CD4-positive, alpha-beta memory T cell (primary cell): ENCODE data around the gene DLGAP4. TPM values are rescaled to one million over a fixed set of nuclear protein-coding genes. Genes with fewer than 3 reads are reported as not detected.

ENCODE experiments used
- CTCF ChIA-PET: fragments of 350-600 bp; sonication (Branson Sonifier 250); formaldehyde crosslinking; loops from one replicate; lab custom pipeline; 2021; ENCODE audit warnings: inconsistent platforms; ENCODE audit not compliant: partially characterized antibody; lab: Charles Lee
- POLR2A ChIA-PET: fragments of 350-600 bp; sonication (Branson Sonifier 250); formaldehyde crosslinking; loops from one replicate; lab custom pipeline; 2021; ENCODE audit not compliant: partially characterized antibody; lab: Charles Lee
- DNase-seq, 5 donors: peaks; one replicate each; pipeline versions ENCODE4 v3.0.0 to v3.0.0-alpha.2; 2020 to 2022; ENCODE audit warnings: mixed read lengths in 1 of 5
- H3K27ac ChIP-seq: one replicate; pipeline ENCODE4 v1.7.0; 2013; ENCODE audit warnings: low read depth, low read length
- H3K27me3 ChIP-seq: 2 replicates; pipeline ENCODE4 v1.7.0; 2013; ENCODE audit warnings: mild to moderate bottlenecking, low read length, moderate library complexity; ENCODE audit not compliant: insufficient read depth
- H3K36me3 ChIP-seq: 2 replicates; pipeline ENCODE4 v1.7.0; 2013; ENCODE audit warnings: mild to moderate bottlenecking, low read length, moderate library complexity; ENCODE audit not compliant: insufficient read depth
- H3K4me1 ChIP-seq: 2 replicates; pipeline ENCODE4 v1.7.0; 2013; ENCODE audit warnings: mild to moderate bottlenecking, low read length, moderate library complexity; ENCODE audit not compliant: insufficient read depth
- H3K4me3 ChIP-seq, 2 donors: one replicate each; pipeline ENCODE4 v1.7.0; 2013; ENCODE audit warnings: low read length in 2 of 2, mild to moderate bottlenecking in 1 of 2
- H3K9me3 ChIP-seq, 2 donors: one replicate each; pipeline ENCODE4 v1.7.0; 2013; ENCODE audit warnings: low read length in 2 of 2, control low read depth in 1 of 2; ENCODE audit not compliant: control insufficient read depth in 1 of 2
- H3K27ac Mint-ChIP-seq, 7 donors: one replicate each; pipeline ENCODE4 v1.8.0; 2020 to 2021; ENCODE audit warnings: mixed read lengths in 7 of 7, mild to moderate bottlenecking in 6 of 7, inconsistent platforms in 3 of 7, moderate library complexity in 3 of 7
- H3K27me3 Mint-ChIP-seq, 2 donors: one replicate each; pipeline ENCODE4 v1.8.0; 2020 to 2021; ENCODE audit warnings: mixed read lengths in 2 of 2
- H3K36me3 Mint-ChIP-seq, 2 donors: one replicate each; pipeline ENCODE4 v1.8.0; 2020 to 2021; ENCODE audit warnings: mixed read lengths in 2 of 2, inconsistent platforms in 1 of 2, mild to moderate bottlenecking in 1 of 2
- H3K4me1 Mint-ChIP-seq, 4 donors: one replicate each; pipeline ENCODE4 v1.8.0; 2020 to 2021; ENCODE audit warnings: mixed read lengths in 4 of 4, mild to moderate bottlenecking in 1 of 4
- H3K4me3 Mint-ChIP-seq, 8 donors: one replicate each; pipeline ENCODE4 v1.8.0; 2020 to 2021; ENCODE audit warnings: mixed read lengths in 8 of 8, mild to moderate bottlenecking in 7 of 8, moderate library complexity in 6 of 8, inconsistent platforms in 3 of 8
- H3K9me3 Mint-ChIP-seq, 8 donors: one replicate each; pipeline ENCODE4 v1.8.0; 2020 to 2021; ENCODE audit warnings: mixed read lengths in 8 of 8, mild to moderate bottlenecking in 5 of 8, inconsistent platforms in 3 of 8, moderate library complexity in 1 of 8
- intact Hi-C: fragments of 100-400 bp; cut with micrococcal nuclease; formaldehyde crosslinking; loops from one replicate; pipeline ENCODE4 v1.15.1; 2023
- polyA plus RNA-seq, 2 donors: library from polyadenylated mRNA; unstranded; fragments of 300-500 nt; fragmentation: Illumina TruSeq; gene quantifications; one replicate each; pipeline ENCODE4 v1.2.3, GENCODE V29; 2021
- total RNA-seq, 2 experiments: library from RNA; stranded (reverse); gene quantifications; one replicate each; pipeline ENCODE4 v1.2.3, GENCODE V29; 2021

DLGAP4 gene
- total and polyA plus RNA-seq, 4 experiments from 2014 or later: 13.3 to 50.2 (median 31.0) TPM

- intact Hi-C loops: no loop called here
- H3K4me1 ChIP-seq: no peaks in the 10 kb centered on the region
- H3K9me3 ChIP-seq: no peaks in the 10 kb centered on the region
- peaks cover 0 to 2% (median 0%) of the 10 kb centered on the region in 8 donors for H3K9me3 Mint-ChIP-seq
- no peak overlapping the region for H3K27ac ChIP-seq
- H3K4me1 Mint-ChIP-seq: no peaks in the 10 kb centered on the region
- H3K27ac Mint-ChIP-seq: no peak overlapping the region
- no peaks in the 10 kb centered on the region for H3K27me3 ChIP-seq
- POLR2A ChIA-PET: no interaction called here
- CTCF ChIA-PET: no interaction called here
- peaks cover 15 to 32% of the 10 kb centered on the region in 2 donors for H3K27me3 Mint-ChIP-seq
- H3K4me3 Mint-ChIP-seq: no peak overlapping the region
- no peaks in the 10 kb centered on the region for H3K36me3 Mint-ChIP-seq
- no peaks in the 10 kb centered on the region for H3K36me3 ChIP-seq
- DNase-seq: no peak
- no peak overlapping the region for H3K4me3 ChIP-seq
These were observed 28.6 kb upstream of the DLGAP4 start for GRCh38 chr20:36277546-36277945.

GRCh38 chr20:36279362-36279761 lies 26.8 kb upstream of the DLGAP4 start:
- no peaks in the 10 kb centered on the region for H3K36me3 ChIP-seq
- no peaks in the 10 kb centered on the region for H3K4me1 ChIP-seq
- H3K27ac ChIP-seq: no peak overlapping the region
- H3K4me3 ChIP-seq: no peak overlapping the region
- no peaks in the 10 kb centered on the region for H3K27me3 ChIP-seq
- no peaks in the 10 kb centered on the region for H3K36me3 Mint-ChIP-seq
- ChIA-PET POLR2A (no interaction called here), CTCF (no interaction called here)
- no peak overlapping the region for H3K27ac Mint-ChIP-seq
- DNase-seq: no peak
- peaks cover 0 to 5% (median 0%) of the 10 kb centered on the region in 8 donors for H3K9me3 Mint-ChIP-seq
- H3K9me3 ChIP-seq: no peaks in the 10 kb centered on the region
- H3K4me3 Mint-ChIP-seq: no peak overlapping the region
- intact Hi-C loops: no loop called here
- H3K4me1 Mint-ChIP-seq: no peaks in the 10 kb centered on the region
- H3K27me3 Mint-ChIP-seq: peaks cover 17 to 35% of the 10 kb centered on the region in 2 donors

- ChIA-PET POLR2A (no interaction called here), CTCF (no interaction called here)
- Histone ChIP-seq H3K27ac (no peak overlapping the region), H3K4me1 (no peaks in the 10 kb centered on the region), H3K9me3 (no peaks in the 10 kb centered on the region), H3K27me3 (no peaks in the 10 kb centered on the region), H3K36me3 (no peaks in the 10 kb centered on the region), H3K4me3 (no peak overlapping the region)
- peaks cover 0 to 5% (median 0%) of the 10 kb centered on the region in 8 donors for H3K9me3 Mint-ChIP-seq
- H3K36me3 Mint-ChIP-seq: no peaks in the 10 kb centered on the region
- H3K27me3 Mint-ChIP-seq: peaks cover 20 to 36% of the 10 kb centered on the region in 2 donors
- intact Hi-C loops: no loop called here
- H3K27ac Mint-ChIP-seq: no peak overlapping the region
- H3K4me1 Mint-ChIP-seq: no peaks in the 10 kb centered on the region
- no peak for DNase-seq
- no peak overlapping the region for H3K4me3 Mint-ChIP-seq
These were observed 26.4 kb upstream of the DLGAP4 start for GRCh38 chr20:36279776-36280175.

DNA sequence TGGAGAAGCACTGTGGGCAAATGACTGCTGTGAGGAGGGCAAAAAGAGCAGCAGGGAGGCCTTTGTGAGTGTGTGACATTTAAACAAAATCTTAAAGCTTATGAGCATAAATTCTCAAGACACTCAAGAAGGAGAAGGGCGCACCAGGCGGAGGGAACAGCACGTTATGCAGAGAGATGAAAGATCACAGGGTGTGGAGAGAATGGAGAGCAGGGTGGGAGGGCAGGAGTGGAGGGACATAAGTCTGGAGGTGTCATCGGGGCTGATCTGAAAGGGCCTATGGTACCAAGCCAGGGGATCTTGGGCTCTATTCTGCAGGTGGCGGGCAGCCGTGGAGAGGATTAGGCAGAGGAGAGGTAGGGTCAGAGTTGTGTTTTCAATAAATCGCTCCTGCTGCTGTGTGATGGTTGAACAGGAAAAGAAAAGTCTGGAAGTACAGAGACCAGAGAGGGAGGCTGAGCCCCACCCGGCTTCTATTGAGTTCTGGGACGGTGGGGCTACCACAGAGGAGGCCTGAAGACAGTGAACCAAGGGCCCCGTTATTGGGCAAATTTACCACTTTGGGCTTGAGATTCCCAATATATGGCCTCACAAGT lies 24.3 kb upstream of the DLGAP4 start:
- Mint-ChIP-seq H3K27me3 (peaks cover 20 to 40% of the 10 kb centered on the region in 2 donors), H3K4me3 (no peak overlapping the region), H3K9me3 (peaks cover 0 to 5% (median 0%) of the 10 kb centered on the region in 8 donors), H3K4me1 (no peaks in the 10 kb centered on the region), H3K27ac (no peak overlapping the region), H3K36me3 (no peaks in the 10 kb centered on the region)
- H3K36me3 ChIP-seq: no peaks in the 10 kb centered on the region
- intact Hi-C loops: no loop called here
- H3K27ac ChIP-seq: no peak overlapping the region
- POLR2A ChIA-PET: no interaction called here
- no peaks in the 10 kb centered on the region for H3K4me1 ChIP-seq
- DNase-seq: no peak
- no peak overlapping the region for H3K4me3 ChIP-seq
- H3K9me3 ChIP-seq: no peaks in the 10 kb centered on the region
- CTCF ChIA-PET: no interaction called here
- H3K27me3 ChIP-seq: no peaks in the 10 kb centered on the region

DNA sequence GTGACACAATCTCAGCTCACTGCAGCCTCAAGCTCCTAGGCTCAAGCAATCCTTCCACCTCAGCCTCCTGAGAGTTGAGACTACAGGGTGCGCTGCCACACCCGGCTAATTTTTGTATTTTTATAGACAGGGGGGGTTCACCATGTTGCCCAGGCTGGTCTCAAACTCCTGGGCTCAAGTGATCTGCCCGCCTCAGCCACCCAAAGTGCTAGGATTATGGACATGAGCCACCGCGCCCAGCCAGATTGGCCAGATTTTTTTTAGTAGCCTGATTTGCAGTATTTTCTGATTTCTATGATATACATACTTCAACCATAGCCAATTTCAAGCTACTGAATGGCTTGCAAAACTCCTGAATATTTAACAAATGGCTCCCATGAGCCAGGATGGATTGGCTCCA lies 21.4 kb upstream of the DLGAP4 start:
- ChIA-PET CTCF (interaction anchor here (1.0 kb wide), 1 partner anchor 83 kb away, joined by 3 read pairs; no protein-coding TSS in a partner anchor), POLR2A (no interaction called here)
- no peak for DNase-seq
- no peak overlapping the region for H3K27ac ChIP-seq
- no peak overlapping the region for H3K4me3 ChIP-seq
- H3K27me3 ChIP-seq: no peaks in the 10 kb centered on the region
- Mint-ChIP-seq H3K4me3 (no peak overlapping the region), H3K27me3 (peaks cover 23 to 40% of the 10 kb centered on the region in 2 donors), H3K9me3 (peaks cover 0 to 7% (median 1%) of the 10 kb centered on the region in 8 donors), H3K36me3 (no peaks in the 10 kb centered on the region), H3K4me1 (no peaks in the 10 kb centered on the region), H3K27ac (no peak overlapping the region)
- no peaks in the 10 kb centered on the region for H3K9me3 ChIP-seq
- H3K36me3 ChIP-seq: no peaks in the 10 kb centered on the region
- no peaks in the 10 kb centered on the region for H3K4me1 ChIP-seq
- intact Hi-C loops: no loop called here

GRCh38 chr20:36285746-36286447 lies 20.2 kb upstream of the DLGAP4 start:
- ChIA-PET CTCF (no interaction called here), POLR2A (no interaction called here)
- Histone ChIP-seq H3K9me3 (no peaks in the 10 kb centered on the region), H3K4me3 (no peak overlapping the region), H3K27ac (no peak overlapping the region), H3K4me1 (no peaks in the 10 kb centered on the region), H3K36me3 (no peaks in the 10 kb centered on the region), H3K27me3 (no peaks in the 10 kb centered on the region)
- Mint-ChIP-seq H3K27me3 (peaks cover 20 to 37% of the 10 kb centered on the region in 2 donors), H3K27ac (no peak overlapping the region), H3K4me1 (no peaks in the 10 kb centered on the region), H3K36me3 (no peaks in the 10 kb centered on the region), H3K4me3 (no peak overlapping the region), H3K9me3 (peaks cover 0 to 5% (median 1%) of the 10 kb centered on the region in 8 donors)
- no peak for DNase-seq
- intact Hi-C loops: no loop called here

DNA sequence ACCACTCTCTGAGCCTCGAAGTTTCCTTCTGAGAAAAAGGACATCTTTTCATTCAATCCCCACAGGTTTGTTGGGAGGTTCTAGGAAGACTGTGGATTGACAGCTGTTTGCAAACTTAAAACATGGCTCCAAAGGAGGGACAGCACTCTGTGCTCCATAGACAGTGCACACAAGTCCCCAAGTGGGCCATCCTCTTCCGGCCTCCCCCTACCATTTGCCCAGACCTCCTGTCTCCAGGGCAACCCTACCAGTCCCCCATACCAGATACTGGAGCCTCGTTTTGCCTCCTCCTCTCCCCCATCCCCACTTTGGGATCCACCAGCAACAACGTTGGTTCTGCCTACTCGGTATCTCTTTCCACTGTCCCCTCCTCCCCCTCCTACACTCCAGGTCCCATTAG lies 8.5 kb upstream of the DLGAP4 start:
- H3K9me3 Mint-ChIP-seq: no peaks in the 10 kb centered on the region
- H3K27me3 Mint-ChIP-seq: peaks cover 36 to 46% of the 10 kb centered on the region in 2 donors
- no peaks in the 10 kb centered on the region for H3K4me1 Mint-ChIP-seq
- CTCF ChIA-PET: no interaction called here
- intact Hi-C loops: no loop called here
- H3K27me3 ChIP-seq: peaks cover 5% of the 10 kb centered on the region
- no peaks in the 10 kb centered on the region for H3K9me3 ChIP-seq
- POLR2A ChIA-PET: no interaction called here
- no peak overlapping the region for H3K4me3 Mint-ChIP-seq
- H3K27ac ChIP-seq: no peak overlapping the region
- no peak overlapping the region for H3K27ac Mint-ChIP-seq
- no peaks in the 10 kb centered on the region for H3K4me1 ChIP-seq
- no peak overlapping the region for H3K4me3 ChIP-seq
- H3K36me3 Mint-ChIP-seq: no peaks in the 10 kb centered on the region
- no peak for DNase-seq
- no peaks in the 10 kb centered on the region for H3K36me3 ChIP-seq
